Measurements from ENCODE around the gene AOPEP.

AOPEP gene

GRCh38 chr9:95032580-95033341, 306.3 kb downstream of the AOPEP start:
- DNase-seq (ENCODE audit: low read depth in 2 of 2) = no peak

GRCh38 chr9:95035846-95036245, 309.3 kb downstream of the AOPEP start:
- DNase-seq (ENCODE audit: low read depth in 2 of 2) = no peak

GRCh38 chr9:95036676-95037075, 310.2 kb downstream of the AOPEP start:
- DNase-seq (ENCODE audit: low read depth in 2 of 2) = no peak

- DNase-seq (ENCODE audit: low read depth in 2 of 2) = no peak
Measured at GRCh38 chr9:95037789-95038521, 311.5 kb downstream of the AOPEP start.

GRCh38 chr9:95038666-95039065, 312.2 kb downstream of the AOPEP start:
- no peak for DNase-seq (ENCODE audit: low read depth in 2 of 2)

- no peak for DNase-seq (ENCODE audit: low read depth in 2 of 2)
Measured at GRCh38 chr9:95040106-95040505, 313.6 kb downstream of the AOPEP start.

- DNase-seq (ENCODE audit: low read depth in 2 of 2) = no peak
Measured at GRCh38 chr9:95043826-95044225, 317.3 kb downstream of the AOPEP start.

GRCh38 chr9:95044731-95045508, 318.4 kb downstream of the AOPEP start:
- no peak for DNase-seq (ENCODE audit: low read depth in 2 of 2)

- no peak for DNase-seq (ENCODE audit: low read depth in 2 of 2)
Measured at GRCh38 chr9:95045751-95046150, 319.3 kb downstream of the AOPEP start.

GRCh38 chr9:95047452-95048224, 321.1 kb downstream of the AOPEP start:
- no peak for DNase-seq (ENCODE audit: low read depth in 2 of 2)

- peak; percentile 18 to 48 for DNase-seq (ENCODE audit: low read depth in 2 of 2)
Measured at GRCh38 chr9:95048225-95049087, 322.0 kb downstream of the AOPEP start.

GRCh38 chr9:95049761-95050160, 323.3 kb downstream of the AOPEP start:
- DNase-seq (ENCODE audit: low read depth in 2 of 2) = no peak

- no peak for DNase-seq (ENCODE audit: low read depth in 2 of 2)
Measured at GRCh38 chr9:95053611-95054570, 327.4 kb downstream of the AOPEP start.

- DNase-seq (ENCODE audit: low read depth in 2 of 2) = no peak
Measured at GRCh38 chr9:95055334-95055850, 328.9 kb downstream of the AOPEP start.

- DNase-seq (ENCODE audit: low read depth in 2 of 2) = no peak
Measured at GRCh38 chr9:95055851-95056551, 329.5 kb downstream of the AOPEP start.

- no peak for DNase-seq (ENCODE audit: low read depth in 2 of 2)
Measured at GRCh38 chr9:95057101-95057500, 330.6 kb downstream of the AOPEP start.

- DNase-seq (ENCODE audit: low read depth in 2 of 2) = no peak
Measured at GRCh38 chr9:95058121-95058785, 331.8 kb downstream of the AOPEP start.

GRCh38 chr9:95058795-95059386, 332.4 kb downstream of the AOPEP start:
- no peak for DNase-seq (ENCODE audit: low read depth in 2 of 2)
